ELR (cell line): ENCODE measurements around the gene KIF20B.
"Not testable (repeated sequence)": the region's sequence is repeated elsewhere in the genome, so short reads cannot be mapped to it uniquely, and the experiment has no call there.

Experiments used
- DNase-seq: peaks from one replicate; pipeline ENCODE4 v3.0.0-alpha.2; 2015; ENCODE audit warnings: low read depth

Gene KIF20B

DNA sequence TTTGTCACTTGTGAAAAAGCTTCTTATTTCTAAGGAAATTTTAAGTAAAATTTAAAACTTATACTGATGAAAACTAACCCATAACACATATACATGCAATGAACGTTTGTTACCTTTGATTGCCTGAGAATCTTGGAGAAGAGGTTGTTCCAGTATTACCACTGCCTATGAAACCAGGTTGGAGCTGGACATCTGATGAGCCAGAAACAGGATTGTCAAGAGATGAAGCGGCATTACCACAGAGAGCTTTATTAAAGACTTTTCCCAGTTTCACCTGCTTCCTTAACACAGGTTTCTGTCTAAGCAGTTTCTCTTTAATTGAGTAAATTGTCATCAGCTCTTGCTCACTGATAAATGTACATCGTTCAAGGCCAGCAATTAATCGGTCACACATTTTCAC lies 9.0 kb upstream of the KIF20B start:
- no peak for DNase-seq

DNA sequence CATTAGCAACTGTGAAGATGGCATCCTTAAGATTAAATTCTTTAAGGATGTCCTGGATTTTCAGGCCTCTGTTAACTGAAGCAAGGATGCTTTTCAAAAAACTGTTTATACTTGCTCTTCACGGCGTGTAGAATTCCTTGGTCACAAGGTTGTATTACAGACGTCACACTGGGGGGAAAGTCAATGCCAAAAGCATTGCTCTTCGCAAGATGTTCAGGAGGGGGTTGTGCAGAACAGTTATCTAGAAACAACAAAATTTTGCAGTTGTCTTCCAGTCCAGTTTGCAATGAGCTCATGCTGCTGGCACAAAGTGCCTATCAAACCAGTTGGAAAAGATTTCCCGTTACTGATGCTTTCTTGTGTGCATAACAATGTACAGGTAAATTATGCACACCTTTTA lies 8.2 kb upstream of the KIF20B start:
- DNase-seq, result no peak

DNA sequence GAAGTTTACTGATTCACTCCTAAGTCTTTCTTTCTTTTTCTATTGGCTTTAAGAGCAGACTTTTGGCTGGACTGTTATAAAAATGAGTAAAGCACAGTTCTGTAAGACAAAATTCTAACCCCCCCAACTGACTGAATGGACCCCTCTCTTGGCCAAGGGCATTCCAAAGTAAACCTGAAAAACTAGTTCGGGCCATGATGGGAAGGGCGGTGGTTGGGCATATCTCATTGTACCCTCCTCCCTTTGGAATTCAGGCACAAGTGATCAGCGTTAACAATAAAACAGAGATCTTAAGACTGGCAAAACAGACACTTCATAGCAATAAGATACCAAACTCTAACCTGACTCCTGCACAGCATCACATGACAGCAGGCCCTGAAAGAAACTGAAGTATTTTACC lies 6.1 kb upstream of the KIF20B start:
- no peak for DNase-seq

DNA sequence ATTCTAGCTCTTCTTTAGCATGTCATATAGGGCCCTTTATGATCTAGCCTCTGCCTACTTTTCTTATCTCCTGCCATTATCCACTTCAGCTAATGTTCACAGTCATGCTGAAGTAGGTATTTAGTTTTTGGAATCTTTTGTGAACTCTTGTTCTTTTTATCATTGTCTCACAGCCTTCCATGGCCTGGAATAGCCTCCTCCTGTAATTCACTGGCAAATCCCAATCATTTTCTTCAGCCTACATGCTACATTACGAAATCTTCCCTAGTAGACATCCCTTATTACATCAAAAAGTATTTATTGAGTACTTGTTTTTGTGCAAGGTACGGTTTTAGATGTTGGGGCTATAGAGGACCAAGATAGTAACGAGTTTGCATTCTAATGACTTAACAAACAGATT lies 3.4 kb upstream of the KIF20B start:
- no peak for DNase-seq

DNA sequence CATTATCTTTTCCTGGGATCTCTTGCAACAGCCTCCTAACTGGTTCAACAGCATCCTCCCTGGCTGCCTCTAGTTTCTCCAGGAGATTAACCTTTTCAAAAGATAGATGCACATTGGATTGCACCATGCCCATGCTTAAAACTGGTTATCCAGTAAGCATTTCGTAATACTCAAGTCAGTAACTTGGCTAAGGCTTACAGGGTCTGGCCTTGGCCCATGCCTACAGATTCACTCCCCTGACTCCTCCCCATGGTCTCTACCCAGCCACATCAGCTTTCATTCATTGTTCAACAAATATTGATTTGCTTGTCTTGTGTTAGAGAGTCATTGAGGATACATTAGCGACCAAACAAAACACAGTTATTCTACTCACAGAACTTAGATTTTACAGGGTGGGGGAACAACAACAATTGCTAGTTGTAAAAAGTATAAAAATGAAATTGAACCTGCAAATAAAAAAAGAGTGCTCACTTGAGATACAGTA lies 1.8 kb upstream of the KIF20B start:
- DNase-seq, result no peak

DNA sequence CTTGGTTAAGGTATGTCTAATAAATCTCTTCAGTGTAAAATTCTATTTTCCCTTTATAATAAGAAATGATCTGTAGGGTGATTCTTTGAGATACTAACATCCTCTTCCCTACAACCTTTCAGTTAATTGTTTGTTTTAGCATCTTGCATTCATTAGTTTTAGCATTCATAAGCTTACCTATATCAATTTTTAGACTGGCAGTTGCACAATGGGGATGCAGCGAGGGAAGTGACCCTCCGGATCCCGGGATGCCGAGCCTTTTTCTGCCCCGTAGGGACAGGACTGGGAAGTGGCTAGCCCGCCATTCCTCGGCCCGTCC lies 508 bp upstream of the KIF20B start:
- no peak for DNase-seq

- DNase-seq, result peak; percentile 42
Observed at GRCh38 chr10:89702121-89702480, 711 bp downstream of the KIF20B start.

- DNase-seq, result no peak
Observed at GRCh38 chr10:89705466-89705865, 4.1 kb downstream of the KIF20B start.

DNA sequence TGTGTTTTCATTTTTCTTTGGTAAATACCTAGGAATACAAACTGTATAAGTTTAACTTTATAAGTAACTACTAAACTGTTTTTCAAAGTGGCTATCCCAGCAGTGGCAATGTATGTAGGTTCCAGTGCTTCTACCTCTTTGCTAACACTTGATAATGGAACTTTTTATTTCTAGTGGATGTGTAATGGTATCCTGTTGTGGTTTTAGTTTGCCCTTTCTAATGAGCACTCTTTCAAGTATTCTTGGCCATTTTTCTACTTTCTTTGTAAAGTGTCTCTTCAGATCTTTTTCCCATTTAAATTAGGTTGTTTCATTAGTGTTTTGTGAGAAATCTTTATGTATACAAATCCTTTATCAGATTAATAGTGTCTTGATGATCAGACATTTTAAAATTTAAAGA lies 4.6 kb downstream of the KIF20B start:
- DNase-seq, result no peak

GRCh38 chr10:89707372-89707771 lies 6.0 kb downstream of the KIF20B start:
- DNase-seq, result no peak

GRCh38 chr10:89710753-89711152 lies 9.4 kb downstream of the KIF20B start:
- DNase-seq, result no peak

GRCh38 chr10:89734616-89735015 lies 33.2 kb downstream of the KIF20B start:
- DNase-seq, result no peak

GRCh38 chr10:89738551-89739209 lies 37.3 kb downstream of the KIF20B start:
- no peak for DNase-seq

GRCh38 chr10:89741126-89741762 lies 39.9 kb downstream of the KIF20B start:
- no peak for DNase-seq

DNA sequence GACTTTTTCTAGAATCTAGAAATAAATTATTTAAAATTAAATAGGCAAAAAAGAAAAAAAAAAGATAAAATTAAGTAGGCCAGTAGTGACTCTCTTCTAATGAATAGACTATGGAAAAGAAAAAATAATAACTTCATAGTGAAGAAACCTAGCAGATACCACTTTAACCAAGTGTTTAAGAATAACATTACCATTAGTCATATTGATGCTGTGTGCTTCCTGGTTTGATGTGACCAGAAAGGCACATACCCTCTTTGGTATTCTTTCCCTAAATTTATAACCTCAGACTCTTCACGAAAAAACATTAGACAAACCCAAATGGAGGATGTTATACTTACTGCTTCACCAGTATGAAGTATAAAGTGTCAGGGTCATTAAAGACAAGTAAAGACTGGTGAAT lies 42.6 kb downstream of the KIF20B start:
- peak; percentile 52 for DNase-seq

GRCh38 chr10:89745903-89746302 lies 44.5 kb downstream of the KIF20B start:
- DNase-seq, result no peak

- no peak for DNase-seq
Observed at GRCh38 chr10:89750441-89750840, 49.1 kb downstream of the KIF20B start.

- no peak for DNase-seq
Observed at GRCh38 chr10:89755374-89755773, 54.0 kb downstream of the KIF20B start.

- DNase-seq, result no peak
Observed at GRCh38 chr10:89759531-89759930, 58.1 kb downstream of the KIF20B start.

- not testable (repeated sequence) for DNase-seq
Observed at GRCh38 chr10:89763671-89764070, 62.3 kb downstream of the KIF20B start.

- no peak for DNase-seq
Observed at GRCh38 chr10:89771684-89772083, 70.3 kb downstream of the KIF20B start.

GRCh38 chr10:89773081-89773480 lies 71.7 kb downstream of the KIF20B start:
- DNase-seq, result peak; percentile 33

DNA sequence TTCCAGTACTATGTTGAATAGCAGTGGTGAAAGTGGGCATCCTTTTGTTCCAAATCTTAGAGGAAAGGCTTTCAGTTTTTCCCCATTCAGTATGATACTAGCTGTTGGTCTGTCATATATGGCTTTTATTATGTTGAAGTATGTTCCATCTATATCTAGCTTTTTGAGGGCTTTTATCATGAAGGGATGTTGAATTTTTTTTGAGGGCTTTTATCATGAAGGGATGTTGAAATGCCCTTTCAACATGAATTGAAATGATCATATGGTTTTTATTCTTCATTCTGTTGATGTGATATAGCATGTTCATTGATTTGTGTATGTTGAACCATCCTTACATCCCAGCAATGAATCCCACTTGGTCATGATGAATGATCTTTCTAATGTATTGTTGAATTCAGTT lies 75.3 kb downstream of the KIF20B start:
- no peak for DNase-seq

DNA sequence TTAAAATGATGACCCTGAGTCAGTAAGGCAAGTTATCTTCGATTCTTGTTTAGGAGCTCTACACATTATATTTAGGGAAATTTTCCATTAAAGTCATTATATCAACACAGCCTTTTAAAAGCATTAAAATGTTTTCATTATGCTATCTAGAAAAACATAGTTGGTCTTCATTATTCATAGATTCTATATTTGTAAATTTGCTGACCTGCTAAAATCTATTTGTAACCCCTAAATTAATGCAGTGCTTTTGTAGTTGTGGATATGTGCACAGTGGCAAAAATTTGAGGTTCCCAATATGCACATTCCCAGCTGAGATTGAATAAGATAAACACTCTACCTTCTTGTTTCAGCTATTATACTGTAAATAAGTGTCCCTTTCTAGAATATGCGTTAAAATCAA lies 81.1 kb downstream of the KIF20B start:
- no peak for DNase-seq
